Germinal center (tissue), 1 donor: ENCODE results near the gene MRLN.

Source experiments
- DNase-seq: peaks from one replicate; pipeline ENCODE4 v3.0.0; 2012; ENCODE audit warnings: mixed read lengths, low spot score

MRLN gene

DNA sequence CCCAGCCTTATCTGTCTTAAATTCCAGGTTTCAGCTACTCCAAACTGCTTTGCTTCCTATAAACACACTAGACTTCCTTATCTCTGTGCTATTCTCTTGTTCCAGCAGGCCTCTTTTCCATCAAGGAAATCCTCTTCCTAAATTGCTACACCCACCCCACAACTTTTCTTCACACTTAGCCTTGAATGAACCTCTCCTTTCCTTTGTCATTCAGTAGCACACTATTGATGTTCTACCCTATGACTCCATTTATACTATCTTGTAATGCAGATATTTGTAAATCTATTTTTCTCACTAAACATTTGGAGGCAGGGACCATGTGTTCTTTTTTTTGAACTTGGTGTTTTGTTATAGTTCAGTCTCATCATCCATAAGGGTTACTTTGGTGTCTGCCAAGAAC, 47.3 kb downstream of the MRLN start:
- DNase-seq, result no peak

DNA sequence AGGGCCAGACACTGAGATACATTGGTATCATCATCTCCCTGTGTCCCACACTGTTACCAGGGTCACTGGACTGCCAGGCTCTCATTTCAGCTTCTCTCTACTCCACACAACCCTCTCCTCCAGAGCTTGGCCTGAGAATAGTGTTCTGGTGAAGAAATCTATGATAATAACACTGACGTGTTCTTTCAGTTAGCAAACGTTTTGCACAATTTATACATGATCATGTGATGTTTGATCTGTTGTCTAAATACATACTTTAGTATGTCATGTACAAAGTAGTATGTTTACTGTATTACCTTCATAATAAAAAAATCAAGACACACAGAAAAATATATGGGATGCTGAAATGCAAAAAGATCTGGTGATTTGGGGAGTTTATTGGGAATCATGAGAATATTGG, 48.6 kb downstream of the MRLN start:
- no peak for DNase-seq

DNA sequence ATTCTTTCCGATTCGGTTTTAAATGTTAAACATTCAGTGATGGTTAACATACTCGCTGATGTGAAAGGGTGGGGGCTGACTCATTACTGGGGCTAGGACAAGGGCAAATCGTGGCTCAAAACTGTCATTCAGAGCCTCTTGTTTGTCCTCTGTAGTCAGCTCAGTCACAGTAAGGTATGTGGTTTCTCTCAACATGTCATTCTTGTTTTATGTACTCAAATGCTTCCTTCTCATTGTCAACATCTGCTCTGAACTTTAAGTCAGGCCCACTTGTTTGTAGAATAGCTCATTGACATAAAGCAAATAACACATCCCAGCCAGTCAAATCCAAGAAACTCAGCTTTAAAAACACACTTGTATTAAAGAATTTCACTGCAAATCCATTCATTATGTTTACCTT, 50.9 kb downstream of the MRLN start:
- DNase-seq, result no peak

DNA sequence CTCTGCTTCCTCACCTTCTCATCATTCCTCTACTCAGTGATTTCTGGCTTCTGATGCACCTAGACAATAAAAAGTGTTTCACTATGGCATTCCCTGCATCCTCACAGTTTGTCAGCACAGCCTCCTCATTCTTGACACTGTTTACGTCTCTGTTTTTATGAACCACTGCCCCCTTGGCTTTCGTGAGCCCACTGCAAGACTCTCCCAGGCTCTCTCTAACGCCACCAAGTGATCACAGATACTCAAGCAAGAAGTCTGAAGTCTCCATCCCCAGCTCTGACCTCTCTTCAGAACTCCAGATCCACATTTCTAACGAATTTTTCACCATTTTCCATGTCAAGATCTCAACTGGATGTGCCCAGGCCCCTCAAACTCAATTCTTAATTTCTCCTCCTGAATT, 52.5 kb downstream of the MRLN start:
- no peak for DNase-seq

DNA sequence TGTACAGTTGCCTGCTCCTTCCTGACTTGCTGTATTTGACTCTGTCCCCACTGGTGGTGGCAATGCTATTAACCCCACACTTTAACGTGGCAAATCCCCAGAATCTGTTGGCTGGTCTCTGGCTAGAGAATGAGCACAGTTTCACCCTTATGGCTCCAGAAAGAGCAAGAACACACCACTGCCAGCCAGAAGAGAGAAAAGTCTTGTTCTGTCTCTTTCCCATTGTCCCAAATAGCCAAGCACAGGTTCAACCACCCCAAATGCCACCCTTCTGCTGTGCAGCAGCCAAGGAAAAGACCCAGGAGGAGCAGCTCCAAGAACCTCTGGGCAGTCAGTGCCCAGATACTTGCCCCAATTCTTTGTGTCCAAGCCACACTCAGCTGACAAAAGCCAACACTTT, 54.9 kb downstream of the MRLN start:
- DNase-seq, result no peak

DNA sequence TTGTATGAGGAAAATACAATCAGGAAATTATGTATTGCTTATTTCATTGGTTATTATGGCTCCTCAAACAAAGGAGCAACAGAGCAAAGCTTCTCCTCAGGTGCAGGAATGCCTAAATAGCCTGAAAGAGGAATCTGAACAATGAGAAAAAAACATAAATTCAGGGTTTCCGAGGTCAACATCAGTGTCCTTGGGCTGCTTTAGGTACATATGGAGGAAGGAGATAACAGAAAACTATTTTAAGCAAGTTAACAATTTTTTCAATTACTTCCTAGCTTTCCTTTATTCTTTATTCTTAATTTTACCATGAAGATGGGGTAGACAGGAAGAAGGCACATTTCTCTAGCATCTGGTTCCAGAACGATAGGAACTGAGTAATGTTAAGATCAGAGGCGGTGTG, 57.6 kb downstream of the MRLN start:
- DNase-seq, result no peak

DNA sequence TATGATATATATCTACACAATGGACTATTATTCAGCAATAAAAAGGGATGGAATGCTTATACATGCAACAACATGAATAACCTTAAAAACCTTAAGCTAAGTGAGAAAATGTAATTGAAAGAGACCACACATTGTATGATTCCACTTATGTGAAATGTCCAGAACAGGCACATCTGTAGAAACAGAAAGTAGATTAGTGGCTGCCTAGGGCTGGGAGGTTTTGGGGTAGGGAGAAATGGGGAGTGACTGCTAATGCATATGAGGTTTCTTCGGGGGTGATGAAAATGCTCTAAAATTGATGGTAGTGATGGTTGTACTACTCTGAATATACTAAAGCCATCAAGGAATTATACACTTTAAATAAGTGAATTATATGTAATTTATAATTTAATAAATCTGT, 58.3 kb downstream of the MRLN start:
- no peak for DNase-seq

DNA sequence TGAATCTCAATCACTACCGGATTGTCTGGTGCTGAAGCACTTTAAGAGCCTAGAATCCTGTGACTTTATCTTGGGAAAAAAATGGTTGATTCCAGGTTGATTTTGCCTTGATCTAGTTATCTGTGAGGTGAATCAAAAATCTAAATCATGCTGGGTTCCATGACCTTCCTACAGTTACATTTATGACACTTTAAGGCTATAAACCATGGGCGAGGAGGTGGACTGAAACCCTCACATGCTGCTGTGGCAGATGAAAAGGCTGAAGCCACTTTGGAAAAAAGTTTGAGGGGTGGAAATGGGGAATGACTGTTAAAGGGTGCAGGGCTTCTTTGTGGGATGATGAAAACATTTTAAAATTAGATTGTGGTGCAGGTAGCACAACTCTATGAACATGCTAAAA, 61.1 kb downstream of the MRLN start:
- DNase-seq, result no peak

DNA sequence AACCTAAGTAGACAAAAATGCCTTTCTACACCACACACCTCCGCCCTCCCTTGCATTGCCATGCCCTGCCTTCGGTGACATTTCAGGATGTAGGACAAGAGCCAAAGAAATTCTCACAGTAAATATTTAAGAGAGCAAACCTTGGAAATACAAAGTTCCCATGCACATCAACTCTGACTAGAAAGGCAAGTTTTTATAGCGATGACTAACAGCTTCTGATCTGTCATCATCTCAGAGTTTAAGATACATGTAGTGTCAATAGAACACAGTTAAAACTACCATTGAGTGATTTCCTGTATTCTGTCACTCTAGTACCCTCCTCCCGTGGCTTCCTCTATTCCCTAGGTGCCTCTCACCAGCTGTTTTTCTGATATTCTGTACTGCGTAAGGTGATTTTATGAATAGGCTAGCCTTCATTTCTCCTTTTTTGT, 64.3 kb downstream of the MRLN start:
- DNase-seq, result peak; percentile 29

DNA sequence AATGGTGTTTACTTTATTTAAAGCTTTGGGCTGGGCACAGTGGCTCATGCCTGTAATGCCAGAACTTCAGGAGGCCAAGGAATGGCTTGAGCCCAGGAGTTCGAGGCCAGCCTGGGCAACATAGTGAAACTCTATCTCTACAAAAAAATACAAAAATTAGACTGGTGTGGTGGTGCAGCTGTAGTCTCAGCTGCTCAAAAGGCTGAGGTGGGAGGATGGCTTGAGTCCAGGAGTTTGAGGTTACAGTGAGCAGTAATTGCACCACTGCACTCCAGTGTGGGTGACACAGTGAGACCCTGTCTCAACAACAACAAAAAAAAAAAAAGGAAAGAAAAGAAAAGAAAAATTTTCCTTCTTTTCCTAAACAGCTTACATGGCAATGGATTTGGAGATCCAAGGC, 65.6 kb downstream of the MRLN start:
- no peak for DNase-seq
